GM19099 (cell line): ENCODE measurements around the gene CNTNAP2.

Source experiments
- POLR2A ChIP-seq: IDR thresholded peaks from 3 replicates; pipeline ENCODE4 v1.6.1; 2011; ENCODE audit warnings: low read depth; ENCODE audit not compliant: insufficient read length; ENCODE audit errors: extremely low read depth

The CNTNAP2 gene

GRCh38 chr7:147282204-147282603, 1165.6 kb downstream of the CNTNAP2 start:
- no peak for TF ChIP-seq POLR2A

GRCh38 chr7:147296201-147296600, 1179.6 kb downstream of the CNTNAP2 start:
- no peak for TF ChIP-seq POLR2A

GRCh38 chr7:147296986-147297385, 1180.4 kb downstream of the CNTNAP2 start:
- no peak for TF ChIP-seq POLR2A

- TF ChIP-seq POLR2A = no peak
Measured at GRCh38 chr7:147298611-147299043, 1182.0 kb downstream of the CNTNAP2 start.

- no peak for TF ChIP-seq POLR2A
Measured at GRCh38 chr7:147300293-147300692, 1183.7 kb downstream of the CNTNAP2 start.

GRCh38 chr7:147304376-147304775, 1187.8 kb downstream of the CNTNAP2 start:
- no peak for TF ChIP-seq POLR2A

GRCh38 chr7:147305827-147306226, 1189.2 kb downstream of the CNTNAP2 start:
- TF ChIP-seq POLR2A = no peak

GRCh38 chr7:147308539-147308938, 1191.9 kb downstream of the CNTNAP2 start:
- no peak for TF ChIP-seq POLR2A

GRCh38 chr7:147311336-147311735, 1194.7 kb downstream of the CNTNAP2 start:
- TF ChIP-seq POLR2A = no peak

- TF ChIP-seq POLR2A = no peak
Measured at GRCh38 chr7:147321504-147321903, 1204.9 kb downstream of the CNTNAP2 start.

GRCh38 chr7:147332988-147333387, 1216.4 kb downstream of the CNTNAP2 start:
- TF ChIP-seq POLR2A = no peak

- TF ChIP-seq POLR2A = no peak
Measured at GRCh38 chr7:147363101-147363500, 1246.5 kb downstream of the CNTNAP2 start.

GRCh38 chr7:147376192-147376591, 1259.6 kb downstream of the CNTNAP2 start:
- no peak for TF ChIP-seq POLR2A

GRCh38 chr7:147380926-147381325, 1264.3 kb downstream of the CNTNAP2 start:
- no peak for TF ChIP-seq POLR2A

GRCh38 chr7:147394329-147394728, 1277.7 kb downstream of the CNTNAP2 start:
- TF ChIP-seq POLR2A = no peak

GRCh38 chr7:147400221-147400689, 1283.7 kb downstream of the CNTNAP2 start:
- TF ChIP-seq POLR2A = no peak

- TF ChIP-seq POLR2A = no peak
Measured at GRCh38 chr7:147400925-147401324, 1284.3 kb downstream of the CNTNAP2 start.

- no peak for TF ChIP-seq POLR2A
Measured at GRCh38 chr7:147405621-147406020, 1289.0 kb downstream of the CNTNAP2 start.

- no peak for TF ChIP-seq POLR2A
Measured at GRCh38 chr7:147406521-147407135, 1290.0 kb downstream of the CNTNAP2 start.
